Breast epithelium (tissue), 4 donors: ENCODE results near the gene POPDC2. TPM values are rescaled to one million over a fixed set of nuclear protein-coding genes. Genes with fewer than 3 reads are reported as not detected.

Experiments used
- DNase-seq, 2 donors: peaks; one replicate each; pipeline ENCODE4 v3.0.0-alpha.2; 2019; ENCODE audit warnings: low spot score in 2 of 2
- H3K27ac ChIP-seq, 2 donors: fragments of 200-600 bp; sonication (generic) in 1 of 2; one replicate each; pipeline ENCODE4 v1.5.1; 2016 to 2019; ENCODE audit warnings: mild to moderate bottlenecking in 1 of 2
- H3K27me3 ChIP-seq, 2 donors: fragments of 200-600 bp; sonication (generic) in 1 of 2; one replicate each; pipeline versions ENCODE4 v1.5.1 to v1.6.0; 2017 to 2019; ENCODE audit warnings: control low read depth in 1 of 2, mild to moderate bottlenecking in 1 of 2
- H3K36me3 ChIP-seq: fragments of 200-600 bp; one replicate; pipeline ENCODE4 v1.5.1; 2019
- H3K4me1 ChIP-seq, 2 donors: fragments of 200-600 bp; sonication (generic); one replicate each; pipeline ENCODE4 v1.5.1; 2016 to 2019; ENCODE audit warnings: control low read depth in 1 of 2
- H3K4me3 ChIP-seq, 3 donors: fragments of 200-600 bp; sonication (generic); 1 replicate in 2 of 3; 2 replicates in 1 of 3; pipeline ENCODE4 v1.5.1; 2016 to 2019; ENCODE audit warnings: mild to moderate bottlenecking in 3 of 3, moderate library complexity in 2 of 3
- H3K9me3 ChIP-seq, 2 donors: fragments of 200-600 bp; sonication (generic) in 1 of 2; one replicate each; pipeline ENCODE4 v1.5.1; 2016 to 2019; ENCODE audit warnings: control low read depth in 1 of 2
- POLR2A ChIP-seq: fragments of 450-650 bp; IDR thresholded peaks from one replicate; pipeline ENCODE4 v1.6.1; 2016; ENCODE audit warnings: antibody characterized with exemption, mild to moderate bottlenecking, moderate library complexity
- POLR2AphosphoS5 ChIP-seq, 3 donors: sonication (generic); formaldehyde crosslinking; IDR thresholded peaks; one replicate each; pipeline ENCODE4 v1.6.1; 2017; ENCODE audit warnings: antibody characterized with exemption in 3 of 3
- intact Hi-C: fragments of 100-400 bp; cut with DNase I; formaldehyde crosslinking; loops from one replicate; pipeline ENCODE4 v1.15.1; 2023; ENCODE audit warnings: low total_unique reads
- total RNA-seq, 3 donors: library from RNA; depleted of rRNA; stranded (reverse); fragments of >200 nt; gene quantifications; one replicate each; pipeline ENCODE4 v1.1.0, GENCODE V29; 2016
- TF ChIP-seq, protein P1 (sequence below), 3 donors: fragments of 450-650 bp; IDR thresholded peaks; one replicate each; pipeline ENCODE4 v1.5.1; 2016 to 2017; ENCODE audit warnings: antibody characterized with exemption in 3 of 3, mild to moderate bottlenecking in 3 of 3, moderate library complexity in 3 of 3

The POPDC2 gene
- total RNA-seq, 3 donors from 2014 or later, result 1.1 to 7.9 (median 6.9) TPM

DNA sequence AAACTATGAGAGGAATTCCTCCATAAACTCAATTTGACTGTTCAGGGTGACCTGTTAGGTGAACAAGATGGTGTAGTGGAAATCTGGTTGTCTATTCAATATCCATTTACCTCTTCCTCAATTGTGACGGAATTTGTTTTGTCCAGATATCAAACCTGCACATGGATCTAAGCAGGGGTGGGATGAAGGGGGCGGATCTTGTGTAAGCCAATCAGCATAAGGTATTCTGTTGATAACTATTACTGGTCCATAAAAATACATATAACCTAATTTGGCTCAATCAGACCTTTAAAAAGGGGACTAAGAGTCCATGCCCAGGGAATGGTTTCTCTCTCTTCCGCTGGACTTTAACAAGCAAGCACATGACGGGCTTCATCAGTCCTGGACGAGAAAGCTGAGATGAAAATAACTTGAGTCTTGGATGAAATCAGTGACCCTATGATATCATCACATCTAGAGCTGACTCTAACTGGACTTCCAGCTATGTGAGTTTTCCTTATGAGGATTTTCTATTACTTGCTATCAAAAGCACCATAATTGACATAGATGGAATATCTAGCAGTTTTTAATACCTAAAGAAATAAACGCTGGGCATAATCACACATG, 5.7 kb upstream of the POPDC2 start:
- TF ChIP-seq, protein P1, sequence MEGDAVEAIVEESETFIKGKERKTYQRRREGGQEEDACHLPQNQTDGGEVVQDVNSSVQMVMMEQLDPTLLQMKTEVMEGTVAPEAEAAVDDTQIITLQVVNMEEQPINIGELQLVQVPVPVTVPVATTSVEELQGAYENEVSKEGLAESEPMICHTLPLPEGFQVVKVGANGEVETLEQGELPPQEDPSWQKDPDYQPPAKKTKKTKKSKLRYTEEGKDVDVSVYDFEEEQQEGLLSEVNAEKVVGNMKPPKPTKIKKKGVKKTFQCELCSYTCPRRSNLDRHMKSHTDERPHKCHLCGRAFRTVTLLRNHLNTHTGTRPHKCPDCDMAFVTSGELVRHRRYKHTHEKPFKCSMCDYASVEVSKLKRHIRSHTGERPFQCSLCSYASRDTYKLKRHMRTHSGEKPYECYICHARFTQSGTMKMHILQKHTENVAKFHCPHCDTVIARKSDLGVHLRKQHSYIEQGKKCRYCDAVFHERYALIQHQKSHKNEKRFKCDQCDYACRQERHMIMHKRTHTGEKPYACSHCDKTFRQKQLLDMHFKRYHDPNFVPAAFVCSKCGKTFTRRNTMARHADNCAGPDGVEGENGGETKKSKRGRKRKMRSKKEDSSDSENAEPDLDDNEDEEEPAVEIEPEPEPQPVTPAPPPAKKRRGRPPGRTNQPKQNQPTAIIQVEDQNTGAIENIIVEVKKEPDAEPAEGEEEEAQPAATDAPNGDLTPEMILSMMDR (IDR thresholded peaks at IDR 0.05), result no peak
- no peak for TF ChIP-seq POLR2A
- Histone ChIP-seq H3K4me1 (no peaks in the 10 kb centered on the region), H3K27me3 (no peaks in the 10 kb centered on the region), H3K4me3 (no peak overlapping the region), H3K27ac (no peak overlapping the region), H3K9me3 (no peaks in the 10 kb centered on the region), H3K36me3 (no peaks in the 10 kb centered on the region)
- intact Hi-C loops, result no loop called here
- DNase-seq, result no peak

DNA sequence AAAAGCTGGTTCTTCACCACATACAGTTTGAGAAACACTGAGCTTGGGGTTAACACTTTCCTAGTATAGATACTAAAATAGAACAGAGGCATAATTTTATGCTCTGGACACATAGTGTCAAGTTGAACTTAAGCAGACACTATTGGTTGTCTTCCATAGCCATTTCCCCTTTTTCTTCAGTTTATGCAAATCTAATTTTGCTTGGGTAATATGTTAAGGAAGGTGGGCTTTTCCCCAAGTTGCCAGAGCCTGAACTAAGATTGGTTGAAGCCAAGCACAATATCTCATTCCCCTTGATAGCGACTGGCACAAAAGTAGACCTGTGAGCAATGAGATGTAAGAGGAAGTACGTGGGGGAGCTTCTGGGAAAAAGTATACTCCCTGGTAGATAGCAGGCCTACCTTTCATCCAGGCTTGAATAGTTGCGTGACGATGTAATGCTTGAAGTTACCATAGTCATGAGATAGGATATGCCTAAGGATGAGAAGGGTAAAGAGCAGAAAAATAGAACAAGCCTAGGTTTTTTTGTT, 4.5 kb upstream of the POPDC2 start:
- H3K4me3 ChIP-seq, result no peak overlapping the region
- no peaks in the 10 kb centered on the region for H3K27me3 ChIP-seq
- no peaks in the 10 kb centered on the region for H3K4me1 ChIP-seq
- intact Hi-C loops, result no loop called here
- H3K36me3 ChIP-seq, result no peaks in the 10 kb centered on the region
- H3K9me3 ChIP-seq, result no peaks in the 10 kb centered on the region
- no peak for TF ChIP-seq POLR2AphosphoS5 (IDR thresholded peaks at IDR 0.05)
- TF ChIP-seq, protein P1 (IDR thresholded peaks at IDR 0.05), result no peak
- TF ChIP-seq POLR2A, result no peak
- DNase-seq, result no peak
- no peak overlapping the region for H3K27ac ChIP-seq

DNA sequence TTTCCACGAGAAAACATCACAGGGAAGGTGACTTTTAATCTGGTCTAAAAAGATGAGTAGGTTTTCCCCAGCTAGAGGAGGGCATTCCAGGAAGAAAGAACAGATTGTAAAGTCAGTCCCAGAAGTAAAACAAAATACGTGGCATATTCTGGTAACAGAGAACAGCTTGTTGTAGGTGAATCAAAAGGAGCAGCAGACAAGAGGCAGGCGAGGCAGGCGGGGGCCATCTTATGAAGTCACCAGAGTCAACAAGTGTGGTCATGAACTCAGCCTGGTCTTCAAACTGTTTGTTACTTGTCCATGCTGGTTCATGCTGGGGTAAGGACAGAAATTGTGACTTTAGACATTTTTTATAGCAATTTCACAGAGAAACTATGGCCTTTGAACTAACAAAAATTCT, 4.0 kb upstream of the POPDC2 start:
- Histone ChIP-seq H3K36me3 (no peaks in the 10 kb centered on the region), H3K27ac (no peak overlapping the region), H3K27me3 (no peaks in the 10 kb centered on the region), H3K4me1 (no peaks in the 10 kb centered on the region), H3K4me3 (no peak overlapping the region), H3K9me3 (no peaks in the 10 kb centered on the region)
- intact Hi-C loops, result no loop called here
- DNase-seq, result no peak
- TF ChIP-seq POLR2AphosphoS5 (IDR thresholded peaks at IDR 0.05) (no peak), POLR2A (no peak)
- TF ChIP-seq, protein P1 (IDR thresholded peaks at IDR 0.05), result no peak

DNA sequence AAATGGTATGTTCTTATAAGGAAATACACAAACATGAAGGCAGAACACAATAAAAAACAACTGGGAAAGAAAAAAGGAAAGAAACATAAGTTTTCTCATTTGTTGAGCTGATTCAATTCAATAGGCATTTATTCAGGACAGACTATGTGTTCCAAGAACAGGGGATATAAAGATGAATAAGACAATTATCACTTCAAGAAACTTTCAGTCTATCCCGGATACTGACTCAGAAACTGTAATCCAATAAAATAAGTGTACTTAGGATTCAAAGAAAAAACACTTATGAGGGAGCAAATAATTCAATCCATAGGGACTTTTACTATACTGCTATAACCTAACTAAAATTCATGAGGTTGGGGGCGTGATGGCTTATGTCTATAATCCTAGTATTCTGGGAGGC, 3.5 kb upstream of the POPDC2 start:
- intact Hi-C loops, result no loop called here
- Histone ChIP-seq H3K9me3 (no peaks in the 10 kb centered on the region), H3K27ac (no peak overlapping the region), H3K4me3 (no peak overlapping the region), H3K4me1 (no peaks in the 10 kb centered on the region), H3K27me3 (no peaks in the 10 kb centered on the region), H3K36me3 (no peaks in the 10 kb centered on the region)
- no peak for DNase-seq
- TF ChIP-seq POLR2AphosphoS5 (IDR thresholded peaks at IDR 0.05), result no peak
- TF ChIP-seq, protein P1 (IDR thresholded peaks at IDR 0.05), result no peak
- TF ChIP-seq POLR2A, result no peak

- H3K9me3 ChIP-seq, result no peaks in the 10 kb centered on the region
- H3K27ac ChIP-seq, result peak overlapping the region; percentile 10 to 34
- intact Hi-C loops, result no loop called here
- DNase-seq, result no peak
- H3K4me1 ChIP-seq, result no peaks in the 10 kb centered on the region
- H3K4me3 ChIP-seq, result no peak overlapping the region
- TF ChIP-seq POLR2AphosphoS5 (IDR thresholded peaks at IDR 0.05), result no peak
- TF ChIP-seq, protein P1 (IDR thresholded peaks at IDR 0.05), result no peak
- TF ChIP-seq POLR2A, result no peak
- H3K27me3 ChIP-seq, result no peaks in the 10 kb centered on the region
- H3K36me3 ChIP-seq, result no peaks in the 10 kb centered on the region
These were observed 2.4 kb upstream of the POPDC2 start for GRCh38 chr3:119662604-119663373.
